Measurements from ENCODE around the gene EXOC6B. TPM values are rescaled to one million over a fixed set of nuclear protein-coding genes. Genes with fewer than 3 reads are reported as not detected.

Gene EXOC6B
- total RNA-seq, 1 experiment from 2014 or later, result 40.1 TPM

- H3K27me3 ChIP-seq (ENCODE audit: insufficient read depth, low read length), result no peaks in the 10 kb centered on the region
- DNase-seq, result no peak
- no peak overlapping the region for H2BK12ac ChIP-seq (ENCODE audit: insufficient read length, low read depth, low read length)
- TF ChIP-seq CTCF (conservative IDR thresholded peaks at IDR 0.05), result no peak
- no peak overlapping the region for H4K8ac ChIP-seq (replicated peaks; ENCODE audit: insufficient read length, low read depth, low read length)
- H4K5ac ChIP-seq (ENCODE audit: insufficient read length, low read depth, low read length), result no peak overlapping the region
- H4K91ac ChIP-seq (ENCODE audit: insufficient read length, low read depth, low read length), result no peak overlapping the region
- H3K79me1 ChIP-seq (ENCODE audit: insufficient read depth, low read depth, low read length, poor library complexity, severe bottlenecking), result no peaks in the 10 kb centered on the region
- no peaks in the 10 kb centered on the region for H3K23me2 ChIP-seq (ENCODE audit: insufficient read length, low read depth, low read length, poor library complexity, severe bottlenecking)
- Mint-ChIP-seq H3K36me3 (ENCODE audit: insufficient read depth in 1 of 3, low read depth in 3 of 3) (peaks cover 2 to 15% (median 7%) of the 10 kb centered on the region in 3 experiments), H3K27ac (no peak overlapping the region), H3K4me1 (peaks cover 10 to 14% of the 10 kb centered on the region in 2 experiments), H3K9me3 (peaks cover 5% of the 10 kb centered on the region in 2 experiments; a peak in 4 of 5 replicates), H3K27me3 (ENCODE audit: low read depth) (no peaks in the 10 kb centered on the region; the same call in 1 of the 2 replicates), H3K4me3 (no peak overlapping the region)
- H2AFZ ChIP-seq (ENCODE audit: low read length), result no peak overlapping the region
- H4K20me1 ChIP-seq (ENCODE audit: control insufficient read depth, insufficient read depth, insufficient read length), result no peaks in the 10 kb centered on the region
- H3T11ph ChIP-seq (ENCODE audit: low read length), result no peak overlapping the region
- H2BK15ac ChIP-seq (ENCODE audit: low read depth, low read length), result no peak overlapping the region
- H3K23ac ChIP-seq (ENCODE audit: insufficient read length, low read depth, low read length), result no peak overlapping the region
- H3K4ac ChIP-seq (ENCODE audit: low read depth, low read length), result no peak overlapping the region
- no peaks in the 10 kb centered on the region for H3K79me2 ChIP-seq (ENCODE audit: insufficient read depth, low read length)
- H3K56ac ChIP-seq (ENCODE audit: insufficient read length, low read depth, low read length), result no peak overlapping the region
- H2BK5ac ChIP-seq (ENCODE audit: insufficient read length, low read length), result no peak overlapping the region
- H3K4me1 ChIP-seq (ENCODE audit: insufficient read depth, low read length), result 0 out of 2 replicates have a peak, but pooled peaks cover 2% of the 10 kb centered on the region
- H3K27ac ChIP-seq (ENCODE audit: insufficient read length, low read depth, low read length), result no peak overlapping the region
- no CpG with 5 or more reads among the region's 3 CpGs for WGBS (ENCODE audit: extremely low coverage, insufficient read length, low lambda C conversion rate)
- no peak overlapping the region for H2BK120ac ChIP-seq (ENCODE audit: low read depth, low read length, poor library complexity, severe bottlenecking)
- H3K18ac ChIP-seq (ENCODE audit: insufficient read length, low read depth, low read length), result no peak overlapping the region
- no peak overlapping the region for H2BK20ac ChIP-seq (ENCODE audit: low read depth, low read length, poor library complexity, severe bottlenecking)
- no peak overlapping the region for H3K4me2 ChIP-seq (ENCODE audit: insufficient read depth, insufficient read length, low read length)
- H3K14ac ChIP-seq (ENCODE audit: insufficient read depth, low read length), result no peak overlapping the region
- no peak overlapping the region for H3K9ac ChIP-seq (ENCODE audit: extremely low read depth, insufficient read length, low read length)
- no peak overlapping the region for H2AK5ac ChIP-seq (ENCODE audit: insufficient read length, low read length)
- no peaks in the 10 kb centered on the region for H3K9me3 ChIP-seq (ENCODE audit: control insufficient read depth, low read depth, low read length)
Measured at GRCh38 chr2:72757177-72757775, 68.6 kb downstream of the EXOC6B start.
